HEK293T (cell line): Measurements from ENCODE around the gene PCGF3.

ENCODE experiments used
- CTCF ChIA-PET: fragments of 350-600 bp; formaldehyde crosslinking; extraction: SDS; loops from one replicate; lab custom pipeline; 2021; ENCODE audit warnings: antibody characterized with exemption, inconsistent platforms; lab: Yijun Ruan, JAX
- POLR2A ChIA-PET: fragments of 350-600 bp; formaldehyde crosslinking; extraction: SDS; loops from one replicate; lab custom pipeline; 2020; ENCODE audit warnings: antibody characterized with exemption, inconsistent platforms; lab: Yijun Ruan, JAX
- DNase-seq: peaks from one replicate; pipeline ENCODE4 v3.0.0; 2012; ENCODE audit warnings: mixed read lengths; ENCODE audit errors: extremely low spot score
- ARNT ChIP-seq: fragments of 450-650 bp; IDR thresholded peaks from 2 replicates; pipeline ENCODE4 v1.6.1; 2017; ENCODE audit warnings: mild to moderate bottlenecking
- BHLHE40 ChIP-seq: fragments of 450-650 bp; IDR thresholded peaks from 2 replicates; pipeline ENCODE4 v1.6.1; 2016; ENCODE audit warnings: mild to moderate bottlenecking, moderate library complexity, borderline replicate concordance
- CTBP1 ChIP-seq: fragments of 450-650 bp; IDR thresholded peaks from 2 replicates; pipeline ENCODE4 v1.6.1; 2016; ENCODE audit warnings: borderline replicate concordance
- ELF4 ChIP-seq: fragments of 450-650 bp; IDR thresholded peaks from 2 replicates; pipeline ENCODE4 v1.6.1; 2017; ENCODE audit warnings: antibody characterized with exemption
- FOXA1 ChIP-seq: fragments of 450-650 bp; IDR thresholded peaks from 2 replicates; pipeline ENCODE4 v1.6.1; 2016; ENCODE audit warnings: mild to moderate bottlenecking
- FOXK2 ChIP-seq: fragments of 450-650 bp; IDR thresholded peaks from 2 replicates; pipeline ENCODE4 v1.6.1; 2016; ENCODE audit warnings: mild to moderate bottlenecking
- FOXM1 ChIP-seq: fragments of 450-650 bp; IDR thresholded peaks from 2 replicates; pipeline ENCODE4 v1.6.1; 2017; ENCODE audit warnings: mild to moderate bottlenecking, borderline replicate concordance
- HDGF ChIP-seq: fragments of 450-650 bp; IDR thresholded peaks from 2 replicates; pipeline ENCODE4 v1.6.1; 2017; ENCODE audit warnings: antibody characterized with exemption, borderline replicate concordance
- L3MBTL2 ChIP-seq: fragments of 450-650 bp; conservative IDR thresholded peaks from 2 replicates; pipeline ENCODE4 v1.6.1; 2016; ENCODE audit warnings: mild to moderate bottlenecking
- LEF1 ChIP-seq: fragments of 450-650 bp; IDR thresholded peaks from 2 replicates; pipeline ENCODE4 v1.6.1; 2017; ENCODE audit warnings: mild to moderate bottlenecking, borderline replicate concordance
- NFRKB ChIP-seq: fragments of 450-650 bp; IDR thresholded peaks from 2 replicates; pipeline ENCODE4 v1.6.1; 2016; ENCODE audit warnings: mild to moderate bottlenecking, moderate library complexity
- SP1 ChIP-seq: fragments of 450-650 bp; IDR thresholded peaks from 2 replicates; pipeline ENCODE4 v1.6.1; 2017
- SUZ12 ChIP-seq: fragments of 450-650 bp; IDR thresholded peaks from 2 replicates; pipeline ENCODE4 v1.6.1; 2016; ENCODE audit warnings: mild to moderate bottlenecking
- TARDBP ChIP-seq: fragments of 450-650 bp; IDR thresholded peaks from 2 replicates; pipeline ENCODE4 v1.6.1; 2016
- ZNF384 ChIP-seq: fragments of 450-650 bp; IDR thresholded peaks from 2 replicates; pipeline ENCODE4 v1.6.1; 2016
- TF ChIP-seq, protein P1 (sequence below): fragments of 450-650 bp; IDR thresholded peaks from 2 replicates; pipeline ENCODE4 v1.6.1; 2016

PCGF3 gene

DNA sequence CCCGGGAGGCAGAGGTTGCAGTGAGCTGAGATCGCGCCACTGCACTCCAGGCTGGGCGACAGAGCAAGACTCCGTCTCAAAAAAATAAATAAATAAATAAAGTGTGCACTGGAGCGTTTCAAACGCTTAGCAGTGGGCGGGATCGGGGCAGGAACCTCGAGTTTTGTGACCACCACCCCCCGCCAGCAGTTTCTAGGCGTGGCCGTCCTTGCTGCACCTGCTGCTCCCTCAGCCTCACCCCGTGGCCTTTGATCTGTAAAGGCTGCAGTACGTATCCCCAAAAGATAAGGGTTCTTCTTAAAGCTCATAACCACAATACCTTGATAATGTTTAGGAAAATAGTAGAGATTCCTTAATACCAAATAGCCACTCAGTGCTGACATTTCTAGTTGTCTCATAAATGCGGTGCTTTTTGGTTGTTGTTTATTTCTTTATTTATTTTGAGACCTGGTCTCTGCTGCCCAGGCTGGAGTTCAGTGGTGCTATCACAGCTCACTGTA, 33.2 kb downstream of the PCGF3 start:
- ChIA-PET POLR2A (no interaction called here), CTCF (no interaction called here)
- DNase-seq: no peak
- no peak for TF ChIP-seq ARNT
- TF ChIP-seq BHLHE40: no peak
- TF ChIP-seq, protein P1, sequence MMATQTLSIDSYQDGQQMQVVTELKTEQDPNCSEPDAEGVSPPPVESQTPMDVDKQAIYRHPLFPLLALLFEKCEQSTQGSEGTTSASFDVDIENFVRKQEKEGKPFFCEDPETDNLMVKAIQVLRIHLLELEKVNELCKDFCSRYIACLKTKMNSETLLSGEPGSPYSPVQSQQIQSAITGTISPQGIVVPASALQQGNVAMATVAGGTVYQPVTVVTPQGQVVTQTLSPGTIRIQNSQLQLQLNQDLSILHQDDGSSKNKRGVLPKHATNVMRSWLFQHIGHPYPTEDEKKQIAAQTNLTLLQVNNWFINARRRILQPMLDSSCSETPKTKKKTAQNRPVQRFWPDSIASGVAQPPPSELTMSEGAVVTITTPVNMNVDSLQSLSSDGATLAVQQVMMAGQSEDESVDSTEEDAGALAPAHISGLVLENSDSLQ: no peak

DNA sequence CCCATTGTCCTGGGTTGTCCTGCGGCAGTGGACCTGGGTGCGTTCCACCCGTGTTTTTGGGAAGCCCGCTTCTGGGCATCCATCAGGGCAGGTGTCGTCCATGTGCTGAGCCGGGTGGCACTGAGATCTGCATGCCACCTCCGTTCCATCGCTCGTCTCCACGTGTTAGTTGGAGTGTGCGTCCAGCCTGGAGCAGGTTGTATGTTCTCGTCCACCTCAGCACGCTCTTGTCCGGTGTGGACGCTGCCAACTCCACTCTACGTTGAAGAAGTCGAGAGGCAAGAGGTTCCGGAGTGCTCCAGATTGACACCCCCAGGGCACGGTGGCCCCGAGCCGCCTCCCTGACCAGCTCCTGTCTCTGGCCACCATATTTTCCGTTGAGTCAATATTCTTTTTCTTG, 33.9 kb downstream of the PCGF3 start:
- no peak for TF ChIP-seq ELF4
- TF ChIP-seq BHLHE40: no peak
- no peak for TF ChIP-seq CTBP1
- TF ChIP-seq ARNT: no peak
- no peak for TF ChIP-seq L3MBTL2
- no peak for TF ChIP-seq SUZ12
- TF ChIP-seq TARDBP: no peak
- TF ChIP-seq NFRKB: no peak
- no peak for TF ChIP-seq LEF1
- no peak for TF ChIP-seq FOXA1
- no peak for TF ChIP-seq ZNF384
- no peak for TF ChIP-seq FOXM1
- TF ChIP-seq, protein P1: no peak
- TF ChIP-seq HDGF: no peak
- TF ChIP-seq FOXK2: no peak
- TF ChIP-seq SP1: no peak
- DNase-seq: no peak
- ChIA-PET CTCF (no interaction called here), POLR2A (no interaction called here)

DNA sequence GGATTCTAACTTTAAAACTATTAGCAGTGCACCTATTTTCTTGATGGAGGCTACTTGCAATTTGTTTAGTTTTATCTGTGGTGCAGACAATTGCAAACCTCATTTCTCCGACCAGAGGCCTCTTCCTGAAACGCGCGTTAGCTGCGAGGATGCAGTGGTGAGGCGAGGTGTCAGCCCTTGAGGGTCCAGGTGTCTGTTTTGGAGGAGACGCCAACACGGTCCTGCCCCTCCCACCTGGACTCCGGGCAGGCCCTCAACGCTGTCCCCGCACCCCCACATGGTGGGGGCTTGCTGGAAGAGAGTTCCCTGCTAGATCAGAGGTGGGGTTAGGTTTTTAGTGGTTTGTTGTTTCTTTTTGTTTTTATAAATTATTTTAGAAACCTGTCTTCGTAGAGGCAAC, 34.4 kb downstream of the PCGF3 start:
- no peak for TF ChIP-seq HDGF
- TF ChIP-seq BHLHE40: no peak
- TF ChIP-seq NFRKB: no peak
- no peak for TF ChIP-seq ARNT
- TF ChIP-seq CTBP1: no peak
- TF ChIP-seq, protein P1: no peak
- CTCF ChIA-PET: no interaction called here
- POLR2A ChIA-PET: no interaction called here
- no peak for DNase-seq

DNA sequence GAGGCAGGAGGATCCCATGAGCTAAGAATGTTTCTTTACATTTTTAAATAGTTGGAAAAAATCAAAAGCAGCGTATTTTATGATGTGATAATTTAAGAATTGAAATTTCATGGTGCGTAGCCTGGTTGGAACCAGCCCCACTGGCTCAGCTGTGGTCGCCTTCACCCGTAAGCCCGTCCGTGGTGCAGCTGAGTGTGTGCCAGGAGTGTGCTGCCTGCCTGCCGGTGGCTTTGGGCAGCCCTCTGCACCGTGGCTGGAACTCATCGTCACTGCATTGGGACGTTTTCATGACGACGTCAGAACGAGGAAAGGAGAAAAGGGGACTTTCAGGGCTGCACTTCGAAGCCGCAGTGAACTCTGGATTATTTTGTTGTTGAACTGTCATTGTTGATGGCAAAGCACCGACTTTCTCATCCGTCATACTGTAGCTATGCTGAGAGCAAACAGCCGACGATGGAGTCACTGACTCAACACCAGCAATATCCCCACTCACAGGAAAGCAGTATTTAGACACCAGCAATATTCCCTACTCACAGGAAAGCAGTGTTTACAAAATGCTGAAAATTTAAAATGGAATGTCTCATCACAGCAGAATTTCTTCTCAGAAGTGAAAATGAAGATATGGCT, 35.1 kb downstream of the PCGF3 start:
- DNase-seq: no peak
- CTCF ChIA-PET: interaction anchor here (0.6 to 0.7 kb wide), 2 partner anchors 21 to 35 kb away, joined by 3 read pairs; no protein-coding TSS in a partner anchor
- no peak for TF ChIP-seq ZNF384
- TF ChIP-seq NFRKB: no peak
- no peak for TF ChIP-seq BHLHE40
- TF ChIP-seq LEF1: no peak
- TF ChIP-seq FOXA1: no peak
- TF ChIP-seq ELF4: no peak
- TF ChIP-seq, protein P1: no peak
- no peak for TF ChIP-seq SP1
- TF ChIP-seq CTBP1: no peak
- no peak for TF ChIP-seq FOXM1
- TF ChIP-seq TARDBP: no peak
- no peak for TF ChIP-seq HDGF
- POLR2A ChIA-PET: no interaction called here

DNA sequence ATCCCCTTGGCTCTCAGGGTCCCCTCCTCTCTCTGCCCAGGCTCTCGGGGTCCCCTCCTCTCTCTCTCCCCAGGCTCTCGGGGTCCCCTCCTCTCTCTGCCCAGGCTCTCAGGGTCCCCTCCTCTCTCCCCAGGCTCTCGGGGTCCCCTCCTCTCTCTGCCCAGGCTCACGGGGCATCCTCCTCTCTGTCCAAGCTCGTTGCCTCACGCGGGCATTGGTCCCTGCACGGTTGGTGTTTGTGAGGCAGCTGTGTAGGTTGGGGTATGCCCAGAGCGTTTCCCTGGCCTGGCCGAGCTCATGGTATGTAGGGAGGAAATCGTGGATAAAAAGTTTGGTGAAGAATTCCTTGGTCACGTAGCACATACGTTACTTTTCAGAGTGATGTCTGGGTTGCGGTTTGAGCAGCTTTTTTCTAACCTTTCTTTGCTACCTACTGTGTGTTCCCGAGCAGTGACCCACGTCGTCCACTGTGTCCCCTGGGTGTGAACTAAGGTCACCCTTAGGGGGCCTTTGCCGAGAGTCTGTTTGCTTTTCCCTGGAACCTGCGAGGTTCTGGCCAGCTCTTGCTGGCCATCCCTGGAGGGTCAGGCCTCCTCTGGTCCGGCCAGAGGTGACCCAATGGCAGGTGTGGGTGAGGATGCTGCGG, 36.6 kb downstream of the PCGF3 start:
- DNase-seq: no peak
- ChIA-PET CTCF (interaction anchor here (0.5 to 2.0 kb wide), 7 partner anchors 8 to 245 kb away, joined by 3 to 9 read pairs (median 5); partner anchors contain the start of gene IDUA), POLR2A (interaction anchor here (1.6 kb wide), 1 partner anchor 245 kb away, joined by 7 read pairs; the partner anchor contains the start of gene IDUA)
- no peak for TF ChIP-seq L3MBTL2
- TF ChIP-seq HDGF: no peak

DNA sequence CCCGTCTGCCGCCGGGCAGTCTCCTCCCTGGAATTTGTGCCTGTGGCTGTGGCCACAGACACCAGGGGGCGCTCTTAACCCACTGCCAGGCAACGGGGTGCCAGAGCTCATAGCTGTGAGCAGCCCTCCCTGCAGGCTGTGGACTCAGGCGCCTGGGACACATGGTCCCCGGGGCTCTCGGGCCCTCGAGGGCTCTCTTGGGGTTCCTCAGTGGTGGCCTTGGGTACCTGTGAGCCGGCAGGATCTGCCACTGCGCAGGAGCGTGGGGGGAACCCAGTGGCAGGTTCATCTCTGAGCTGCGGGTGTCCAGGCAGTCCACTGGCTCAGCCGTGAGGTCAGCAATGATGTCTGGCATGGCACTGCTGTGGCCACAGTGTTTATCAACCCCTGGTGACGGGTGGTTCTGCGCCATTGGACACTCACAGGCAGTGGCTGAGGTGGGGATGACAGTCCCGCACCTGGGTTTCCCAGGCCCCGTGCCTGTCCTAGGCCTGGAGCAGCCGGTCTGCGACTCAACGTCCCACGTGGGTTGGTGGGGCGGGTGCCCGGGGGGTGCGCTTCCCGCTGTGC, 37.2 kb downstream of the PCGF3 start:
- CTCF ChIA-PET: interaction anchor here (1.0 to 2.0 kb wide), 6 partner anchors 8 to 244 kb away, joined by 3 to 9 read pairs (median 6); partner anchors contain the start of gene IDUA

More for the DNA sequence above, 37.2 kb downstream of the PCGF3 start:
- POLR2A ChIA-PET: interaction anchor here (1.6 kb wide), 1 partner anchor 244 kb away, joined by 7 read pairs; the partner anchor contains the start of gene IDUA
- no peak for TF ChIP-seq ELF4
- no peak for TF ChIP-seq CTBP1
- TF ChIP-seq FOXM1: no peak
- no peak for TF ChIP-seq FOXA1
- DNase-seq: peak; percentile 94
